Ecto neural progenitor cell (in vitro differentiated cells): Measurements from ENCODE around the gene PNLDC1.
"Not testable (repeated sequence)": the region's sequence is repeated elsewhere in the genome, so short reads cannot be mapped to it uniquely, and the experiment has no call there.

Experiments used
- DNase-seq: peaks from one replicate; pipeline ENCODE4 v3.0.0-alpha.2; 2018; ENCODE audit warnings: low spot score

The PNLDC1 gene

GRCh38 chr6:159788276-159788675 is 11.8 kb upstream of the PNLDC1 start:
- DNase-seq, result no peak

GRCh38 chr6:159788753-159789376 is 11.2 kb upstream of the PNLDC1 start:
- DNase-seq, result peak; percentile 52

- DNase-seq, result peak; percentile 99
These were observed 10.5 kb upstream of the PNLDC1 start, which contains the start of gene TCP1 for GRCh38 chr6:159789377-159790148. Gene TCP1, minus strand, starts transcription at chr6:159789602. Its CDS starts 134 bp downstream, at chr6:159789468.

GRCh38 chr6:159790149-159790955 is 9.7 kb upstream of the PNLDC1 start, which contains the start of gene MRPL18:
Gene MRPL18, plus strand, starts transcription at chr6:159790467. Its CDS starts 121 bp downstream, at chr6:159790588.
- DNase-seq, result peak; percentile 93

GRCh38 chr6:159790956-159791598 is 9.0 kb upstream of the PNLDC1 start:
- no peak for DNase-seq

GRCh38 chr6:159794976-159795375 is 5.1 kb upstream of the PNLDC1 start:
- not testable (repeated sequence) for DNase-seq

GRCh38 chr6:159797554-159797953 is 2.5 kb upstream of the PNLDC1 start:
- no peak for DNase-seq

GRCh38 chr6:159801935-159802334 is 1.9 kb downstream of the PNLDC1 start:
- DNase-seq, result no peak

GRCh38 chr6:159804504-159804903 is 4.4 kb downstream of the PNLDC1 start:
- DNase-seq, result no peak

GRCh38 chr6:159805440-159806020 is 5.5 kb downstream of the PNLDC1 start:
- DNase-seq, result no peak

- no peak for DNase-seq
These were observed 6.0 kb downstream of the PNLDC1 start for GRCh38 chr6:159806021-159806458.

- no peak for DNase-seq
These were observed 7.2 kb downstream of the PNLDC1 start for GRCh38 chr6:159807150-159807858.

- no peak for DNase-seq
These were observed 8.6 kb downstream of the PNLDC1 start for GRCh38 chr6:159808647-159809046.

GRCh38 chr6:159809149-159809548 is 9.1 kb downstream of the PNLDC1 start:
- DNase-seq, result no peak

- no peak for DNase-seq
These were observed 13.7 kb downstream of the PNLDC1 start for GRCh38 chr6:159813781-159814180.

- no peak for DNase-seq
These were observed 15.3 kb downstream of the PNLDC1 start for GRCh38 chr6:159815410-159815809.

- not testable (repeated sequence) for DNase-seq
These were observed 16.7 kb downstream of the PNLDC1 start for GRCh38 chr6:159816775-159817174.

GRCh38 chr6:159817951-159818739 is 18.1 kb downstream of the PNLDC1 start:
- no peak for DNase-seq

- no peak for DNase-seq
These were observed 19.0 kb downstream of the PNLDC1 start for GRCh38 chr6:159819098-159819497.
